GM23248 (cell line): ENCODE results near the gene TEX9.

Source experiments
- EZH2 ChIP-seq: fragments of 200-600 bp; sonication (generic); IDR thresholded peaks from 2 replicates; pipeline ENCODE4 v1.6.1; 2018; ENCODE audit warnings: antibody characterized with exemption, mild to moderate bottlenecking; ENCODE audit not compliant: insufficient read depth, poor library complexity, severe bottlenecking
- EZH2phosphoT487 ChIP-seq: fragments of 200-600 bp; sonication (generic); IDR thresholded peaks from 2 replicates; pipeline ENCODE4 v1.6.1; 2018; ENCODE audit warnings: antibody characterized with exemption, moderate library complexity, mild to moderate bottlenecking, low read depth; ENCODE audit not compliant: insufficient read depth

DNA sequence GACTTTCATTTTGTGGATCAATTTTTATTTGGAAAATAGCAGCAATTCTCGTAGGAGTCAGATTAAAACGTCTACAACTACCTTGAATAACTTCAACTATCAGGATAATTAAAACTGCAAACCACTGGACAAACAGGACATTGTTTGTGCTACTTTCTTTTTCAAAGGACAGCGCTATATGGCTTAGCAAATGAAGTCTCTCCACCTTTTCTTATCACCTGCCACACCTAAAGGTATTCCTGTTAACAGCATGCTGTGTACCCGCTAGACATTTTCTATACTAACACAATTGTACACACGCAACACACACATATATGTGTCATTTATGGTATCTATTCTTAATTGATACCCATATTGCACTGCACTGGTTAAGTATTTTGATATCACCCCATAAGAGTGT lies 80.5 kb downstream of the TEX9 start:
- TF ChIP-seq EZH2phosphoT487, result no peak
- no peak for TF ChIP-seq EZH2
